HCEC 1CT (cell line): ENCODE data around the gene KLHDC10.
"Not testable (repeated sequence)": the region's sequence is repeated elsewhere in the genome, so short reads cannot be mapped to it uniquely, and the experiment has no call there.

Experiments
- DNase-seq: peaks from one replicate; pipeline ENCODE4 v3.0.0-alpha.2; 2017

KLHDC10 gene

GRCh38 chr7:130160023-130160422 is 89.7 kb downstream of the KLHDC10 start:
- no peak for DNase-seq

DNA sequence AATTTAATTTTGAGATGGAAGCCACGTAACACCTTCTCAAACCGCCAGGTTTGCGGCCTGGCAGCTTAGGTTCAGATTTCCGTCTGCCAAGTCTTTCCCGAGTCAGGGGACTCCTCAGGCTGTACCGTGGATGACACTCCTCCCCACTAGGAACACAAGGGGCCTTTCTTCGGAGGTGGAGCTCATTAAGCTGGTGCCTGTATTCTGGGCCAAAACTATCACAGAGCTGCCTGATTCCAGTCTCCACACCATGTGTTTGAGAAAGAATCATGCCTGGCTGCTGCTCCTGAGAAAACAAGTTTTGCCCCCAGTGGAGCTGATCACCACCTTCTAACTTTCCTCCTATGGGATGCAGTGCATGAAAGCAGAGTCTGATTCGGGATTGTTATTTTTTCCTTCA is 90.1 kb downstream of the KLHDC10 start:
- DNase-seq = no peak

GRCh38 chr7:130162196-130162595 is 91.9 kb downstream of the KLHDC10 start:
- DNase-seq = no peak

DNA sequence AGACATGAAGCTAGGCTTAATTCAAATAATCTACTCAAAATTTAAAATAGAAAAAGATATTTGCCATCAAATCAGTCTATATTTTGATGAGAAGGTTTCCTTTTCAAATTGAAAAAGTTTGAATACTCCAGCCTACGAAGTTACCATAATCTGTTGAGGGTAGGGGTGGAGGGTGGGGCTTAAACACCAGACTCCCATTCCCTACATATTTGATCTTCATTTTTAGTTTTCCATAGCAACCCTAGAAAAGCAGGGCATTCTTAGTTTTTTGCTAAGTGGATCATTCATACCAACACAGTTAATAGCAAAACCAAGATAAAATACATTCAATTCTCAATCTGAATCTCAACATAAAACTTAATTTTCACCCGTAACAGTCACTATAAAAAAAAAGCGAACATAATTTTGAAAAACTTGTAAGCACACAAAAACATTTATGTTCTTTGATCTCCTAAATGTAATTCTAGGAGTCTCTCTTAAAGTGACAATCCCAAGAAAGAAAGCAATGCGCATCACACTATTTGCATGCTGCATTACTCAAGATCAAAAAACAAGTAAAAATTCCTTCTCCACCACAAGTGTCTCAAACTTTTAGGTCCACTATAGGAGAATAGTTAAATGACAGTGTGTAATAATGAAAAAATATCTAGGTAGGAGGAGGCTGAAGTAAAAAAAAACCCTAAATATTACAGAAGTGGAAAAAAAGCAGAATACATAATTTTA is 104.1 kb downstream of the KLHDC10 start:
- DNase-seq = no peak

GRCh38 chr7:130178251-130178650 is 107.9 kb downstream of the KLHDC10 start:
- no peak for DNase-seq

DNA sequence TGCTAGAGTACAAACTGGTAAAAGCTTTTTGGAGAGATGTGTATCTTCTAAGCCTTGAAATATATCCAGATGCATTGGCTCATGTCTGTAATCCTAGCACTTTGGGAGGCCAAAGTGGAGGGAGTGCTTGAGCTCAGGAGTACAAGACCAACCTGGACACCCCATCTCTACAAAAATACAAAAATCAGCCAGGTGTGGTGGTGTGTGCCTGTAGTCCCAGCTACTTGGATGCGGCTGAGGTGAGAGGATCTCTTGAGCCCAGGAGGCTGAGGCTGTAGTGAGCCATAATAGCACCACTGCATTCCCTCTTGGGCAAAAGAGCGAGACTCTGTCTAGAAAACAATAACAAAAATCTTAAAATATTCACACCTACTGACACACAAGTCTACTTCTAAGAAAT is 109.3 kb downstream of the KLHDC10 start:
- DNase-seq = no peak

- DNase-seq = peak; percentile 87
These were observed 110.4 kb downstream of the KLHDC10 start for GRCh38 chr7:130180571-130181262.

- DNase-seq = no peak
These were observed 110.9 kb downstream of the KLHDC10 start for GRCh38 chr7:130181263-130181605.

DNA sequence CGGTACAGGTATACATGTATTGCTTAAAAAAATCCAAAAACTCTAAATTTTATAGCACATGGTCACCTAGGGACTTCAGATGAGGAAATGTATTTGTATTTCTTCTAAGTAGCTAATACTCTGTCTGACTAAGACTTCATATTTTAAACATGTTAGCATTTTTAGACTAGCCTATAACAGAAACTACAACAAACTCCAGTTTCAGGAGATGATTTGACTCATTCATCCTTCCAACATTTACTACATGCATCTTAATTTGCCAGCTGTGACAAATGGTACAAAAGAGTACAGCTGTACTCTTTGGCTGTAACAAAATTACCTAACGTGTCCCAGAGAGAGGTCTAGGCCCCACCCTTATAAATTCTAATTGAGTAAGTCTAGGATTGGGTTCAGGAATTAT is 112.7 kb downstream of the KLHDC10 start:
- peak; percentile 21 for DNase-seq

- DNase-seq = not testable (repeated sequence)
These were observed 114.0 kb downstream of the KLHDC10 start for GRCh38 chr7:130184349-130184748.
